ENCODE data around the gene EXD3.
"Not testable (repeated sequence)": the region's sequence is repeated elsewhere in the genome, so short reads cannot be mapped to it uniquely, and the experiment has no call there.

Gene EXD3

DNA sequence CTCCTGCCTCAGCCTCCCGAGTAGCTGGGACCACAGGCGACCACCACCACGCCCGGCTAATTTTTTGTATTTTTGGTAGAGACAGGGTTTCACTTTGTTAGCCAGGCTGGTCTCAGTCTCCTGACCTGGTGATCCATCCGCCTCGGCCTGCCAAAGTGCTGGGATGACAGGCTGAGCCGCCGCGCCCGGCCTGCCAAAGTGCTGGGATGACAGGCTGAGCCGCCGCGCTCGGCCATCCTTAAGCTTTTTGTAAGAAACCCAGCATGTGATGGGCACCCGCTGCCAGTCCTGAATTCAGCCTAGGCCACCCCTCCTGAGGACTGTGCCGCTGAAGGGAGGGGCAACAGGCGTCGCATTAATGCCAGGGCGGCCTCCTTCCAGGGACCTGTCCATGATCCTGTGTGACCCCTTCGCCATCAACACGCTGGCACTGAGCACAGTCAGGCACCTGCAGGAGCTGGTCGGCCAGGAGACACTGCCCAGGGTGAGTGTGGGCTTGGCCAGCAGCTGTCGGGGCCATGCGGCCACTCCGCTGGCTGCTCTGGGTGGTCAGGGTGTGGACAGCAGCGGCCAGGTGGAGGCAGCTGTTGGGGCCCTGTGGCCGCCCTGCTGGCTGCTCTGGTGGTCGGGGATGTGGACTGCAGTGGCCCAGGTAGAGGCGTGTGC, 157.3 kb downstream of the EXD3 start:
- DNase-seq: no peak

DNA sequence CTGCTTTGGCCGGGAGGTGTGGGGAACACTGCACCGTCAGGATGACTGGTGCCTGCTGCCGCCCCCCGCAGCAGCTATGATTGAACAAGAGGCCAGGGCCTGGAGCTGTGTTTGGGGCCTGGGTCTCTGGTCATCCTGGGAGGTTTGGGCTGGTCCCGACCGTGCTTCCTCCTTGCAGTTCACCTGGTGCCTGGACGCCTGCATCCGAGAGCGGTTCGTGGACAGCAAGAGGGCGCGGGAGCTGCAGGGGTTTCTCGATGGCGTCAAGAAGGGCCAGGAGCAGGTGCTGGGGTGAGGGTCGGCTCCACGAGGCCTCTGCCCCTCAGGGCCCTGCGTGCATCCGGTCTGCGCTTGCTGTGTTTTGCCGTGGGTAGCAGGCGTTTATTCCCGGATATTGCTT, 158.9 kb downstream of the EXD3 start:
- DNase-seq: no peak

DNA sequence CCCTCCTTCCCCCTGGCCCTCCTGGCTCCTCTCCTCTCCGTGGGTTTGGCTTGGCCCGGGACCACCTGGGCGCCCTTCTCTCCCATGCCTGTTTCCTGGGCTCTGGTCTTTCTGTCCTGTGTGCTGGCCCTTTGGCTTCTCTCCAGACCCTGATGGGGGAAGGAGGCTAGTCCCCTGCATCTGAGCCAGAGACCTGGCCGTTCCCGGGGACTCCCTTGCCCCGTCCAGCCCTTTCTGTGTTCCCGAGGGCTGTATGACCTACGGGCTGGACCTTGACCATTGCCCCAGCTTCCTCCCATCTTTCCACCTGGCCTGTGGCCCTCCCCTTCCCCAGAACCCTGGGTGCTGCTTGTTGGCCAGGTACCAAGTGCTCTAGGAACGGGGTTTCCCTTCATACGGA, 159.5 kb downstream of the EXD3 start:
- no peak for DNase-seq

DNA sequence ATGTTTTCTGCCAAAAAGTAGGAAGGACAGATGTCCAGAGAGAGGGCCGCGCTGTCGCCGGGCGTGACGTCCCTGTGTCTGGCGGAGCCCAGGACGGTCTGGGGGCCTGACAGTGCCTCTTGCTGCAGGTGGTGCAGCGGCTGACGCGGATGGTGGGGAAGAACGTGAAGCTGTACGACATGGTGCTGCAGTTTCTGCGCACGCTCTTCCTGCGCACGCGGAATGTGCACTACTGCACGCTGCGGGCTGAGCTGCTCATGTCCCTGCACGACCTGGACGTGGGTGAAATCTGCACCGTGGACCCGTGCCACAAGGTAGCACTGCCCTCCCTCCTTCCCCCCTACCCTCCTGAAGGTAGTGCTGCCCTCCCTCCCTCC, 160.1 kb downstream of the EXD3 start:
- DNase-seq: no peak

DNA sequence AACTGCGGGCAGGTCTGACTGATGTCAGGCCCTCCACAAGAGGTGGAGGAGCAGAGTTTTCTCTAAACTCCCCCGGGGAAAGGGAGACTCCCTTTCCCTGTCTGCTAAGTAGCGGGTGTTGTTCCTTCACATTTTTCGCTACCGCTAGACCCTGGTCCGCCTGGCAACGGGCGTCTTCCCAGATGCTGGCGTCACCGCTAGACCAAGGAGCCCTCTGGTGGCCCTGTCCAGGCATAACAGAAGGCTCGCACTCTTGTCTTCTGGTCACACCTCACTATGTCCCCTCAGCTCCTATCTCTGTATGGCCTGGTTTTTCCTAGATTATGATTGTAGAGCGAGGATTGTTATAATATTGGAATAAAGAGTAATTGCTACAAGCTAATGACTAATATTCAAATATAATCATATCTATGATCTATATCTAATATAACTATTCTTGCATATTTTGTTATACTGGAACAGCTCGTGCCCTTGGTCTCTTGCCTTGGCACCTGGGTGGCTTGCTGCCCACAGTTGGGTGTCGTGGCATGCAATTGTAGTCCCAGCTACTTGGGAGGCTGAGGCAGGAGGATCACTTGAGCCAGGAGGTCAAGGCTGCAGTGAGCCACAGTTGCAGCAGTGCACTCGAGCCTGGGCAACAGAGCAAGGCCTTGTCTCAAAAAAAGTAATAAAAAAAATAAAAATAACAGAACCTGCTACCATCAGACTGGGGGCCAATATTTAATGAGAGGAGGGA, 160.6 kb downstream of the EXD3 start:
- DNase-seq: not testable (repeated sequence)

Data from DMS79 treated with DMSO at 0.1 percent for 48 hours (cell line).